NB4 (cell line): ENCODE results near the gene BMP8A.

Source experiments
- CTCF ChIP-seq: IDR thresholded peaks from one replicate; pipeline ENCODE4 v1.5.1; 2012; ENCODE audit warnings: low read depth, low read length
- POLR2A ChIP-seq: IDR thresholded peaks from 2 replicates; pipeline ENCODE4 v1.6.1; 2011; ENCODE audit warnings: mild to moderate bottlenecking; ENCODE audit not compliant: insufficient read length; ENCODE audit errors: extremely low read depth

GRCh38 chr1:39566441-39567137 lies 75.2 kb downstream of the BMP8A start:
- TF ChIP-seq CTCF (no peak), POLR2A (no peak)
